HuH-7 (cell line): ENCODE results near the gene MARK1.

Source experiments
- DNase-seq: peaks from one replicate; pipeline ENCODE4 v3.0.0; 2011; ENCODE audit warnings: low spot score

The MARK1 gene

GRCh38 chr1:220690140-220691052 is 162.5 kb downstream of the MARK1 start, which contains the start of gene C1orf115:
C1orf115 (plus strand) TSS chr1:220690363; CDS start chr1:220690403, 40 bp downstream.
- DNase-seq: peak; percentile 94

DNA sequence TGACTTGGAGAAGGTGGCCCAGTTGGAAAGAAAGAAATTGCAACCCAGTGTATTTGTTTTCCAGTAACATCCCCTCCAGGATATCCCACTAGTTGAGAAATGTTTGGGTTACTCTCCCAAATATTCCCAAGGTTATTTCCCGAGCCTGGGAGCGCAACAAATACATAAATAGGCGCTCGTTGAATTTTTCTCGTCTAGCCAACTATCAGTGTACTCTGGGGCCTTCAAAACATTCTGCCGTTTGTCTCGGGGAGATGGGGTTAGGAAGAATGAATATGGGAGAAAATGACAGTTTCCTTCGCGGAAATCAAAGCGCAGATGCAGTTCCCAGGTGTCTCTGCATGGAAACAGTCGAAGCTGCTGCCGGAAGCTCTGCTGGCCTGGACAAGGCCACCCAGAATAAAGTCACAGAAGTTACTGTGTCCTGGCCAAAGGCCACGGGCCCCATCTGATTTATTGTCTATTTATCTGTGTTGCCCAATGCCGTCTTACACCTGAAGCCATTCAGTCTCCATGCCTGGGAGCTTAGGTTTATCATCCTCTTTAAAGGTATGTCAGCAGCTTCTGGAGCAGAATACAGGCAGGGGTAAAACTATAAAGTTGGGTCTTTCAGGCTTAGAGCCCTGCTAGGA is 163.2 kb downstream of the MARK1 start:
- peak; percentile 80 for DNase-seq

- DNase-seq: no peak
These were observed 164.7 kb downstream of the MARK1 start for GRCh38 chr1:220692436-220693228.

DNA sequence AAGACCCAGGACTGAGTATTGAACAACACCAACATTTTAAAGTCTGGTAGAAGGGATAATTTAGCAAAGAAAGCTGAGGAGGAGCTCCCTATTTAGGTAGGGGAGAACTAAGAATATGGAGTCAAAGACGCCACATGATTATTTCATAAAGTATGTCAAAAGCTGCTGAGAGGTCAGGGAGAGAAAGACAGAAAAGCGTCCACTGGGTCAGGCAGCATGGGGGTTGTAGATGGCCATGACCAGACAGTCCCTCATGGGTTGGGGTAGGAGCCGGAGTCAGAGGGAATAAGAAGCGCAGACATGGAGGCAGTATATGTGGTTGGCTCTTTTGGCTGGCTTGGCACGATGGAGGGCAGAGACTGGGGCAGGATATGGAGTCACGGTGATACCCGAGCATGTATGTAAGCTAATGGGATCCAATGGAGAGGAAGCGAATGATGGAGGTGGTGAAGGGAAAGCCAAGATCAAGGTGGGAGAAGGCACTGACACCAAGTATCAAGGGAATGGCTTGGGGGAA is 167.0 kb downstream of the MARK1 start:
- DNase-seq: no peak

GRCh38 chr1:220695426-220695825 is 167.5 kb downstream of the MARK1 start:
- no peak for DNase-seq

DNA sequence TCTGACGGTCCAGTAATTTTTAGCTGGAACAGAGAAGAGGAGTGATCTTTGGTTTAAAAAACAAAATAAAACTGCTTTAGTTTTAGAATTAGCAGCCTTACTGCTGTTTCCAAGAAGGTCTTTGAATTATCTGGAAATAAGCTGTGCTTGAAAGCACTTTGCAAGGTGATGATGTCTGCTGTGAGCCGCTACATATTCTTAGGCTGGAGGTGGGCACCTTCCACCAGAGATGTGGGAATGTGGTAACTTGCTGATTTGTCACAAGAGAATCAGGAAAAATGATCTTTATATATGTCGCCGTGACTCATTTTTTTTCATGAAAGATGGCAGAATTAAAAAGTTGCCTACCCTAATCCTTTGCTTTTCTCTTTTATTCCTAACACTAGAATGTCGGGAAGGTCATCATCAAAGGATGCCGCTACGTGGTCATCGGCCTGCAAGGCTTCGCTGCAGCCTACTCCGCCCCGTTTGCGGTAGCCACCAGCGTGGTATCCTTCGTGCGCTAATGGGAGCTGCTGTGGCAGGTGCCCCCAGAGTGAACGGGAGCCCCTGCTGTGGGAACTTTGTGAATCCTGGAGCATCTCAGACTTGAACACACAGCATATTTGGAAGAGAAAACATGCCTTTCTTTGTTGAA is 168.4 kb downstream of the MARK1 start:
- DNase-seq: no peak

DNA sequence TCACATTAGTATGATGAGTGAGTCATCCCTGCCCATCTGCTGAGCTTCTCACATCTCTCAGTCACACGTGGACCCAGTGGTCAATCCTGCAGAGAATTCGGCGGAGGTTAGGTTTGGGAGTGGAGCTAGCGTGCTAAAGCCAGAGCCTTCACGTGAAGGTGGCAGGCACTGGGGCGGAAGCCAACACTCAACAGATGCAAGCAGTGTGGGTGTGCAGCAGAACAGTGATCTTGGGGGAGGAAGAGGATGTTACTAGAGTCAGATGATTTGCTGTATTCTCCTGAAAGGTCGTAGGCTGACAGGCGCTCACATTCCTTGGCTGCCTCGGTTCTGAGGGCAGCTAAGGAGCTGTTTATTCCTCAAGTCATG is 168.9 kb downstream of the MARK1 start:
- DNase-seq: no peak

GRCh38 chr1:220697326-220697725 is 169.4 kb downstream of the MARK1 start:
- DNase-seq: no peak

- DNase-seq: peak; percentile 77
These were observed 170.7 kb downstream of the MARK1 start for GRCh38 chr1:220698607-220699016.

DNA sequence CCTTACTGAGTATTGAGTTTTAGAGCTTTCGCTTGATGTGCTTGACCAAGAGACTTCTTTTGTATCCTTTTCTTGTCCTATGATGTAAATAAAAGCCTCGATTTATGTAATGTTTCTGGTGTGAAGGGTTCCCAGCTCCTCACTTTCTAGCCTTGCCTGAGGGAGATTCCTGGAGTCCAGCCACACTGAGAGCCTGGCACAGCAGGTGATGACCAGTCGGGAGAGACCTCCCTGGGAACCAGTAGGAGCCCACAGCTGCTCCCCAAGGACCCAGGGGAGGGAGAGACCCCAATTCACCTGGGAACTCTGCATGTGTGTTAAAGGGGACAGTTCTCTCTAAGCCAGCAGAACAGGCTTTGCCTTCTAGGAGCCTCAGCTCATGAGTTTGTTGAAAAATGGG is 171.1 kb downstream of the MARK1 start:
- no peak for DNase-seq

GRCh38 chr1:220700556-220701179 is 172.7 kb downstream of the MARK1 start:
- DNase-seq: no peak

DNA sequence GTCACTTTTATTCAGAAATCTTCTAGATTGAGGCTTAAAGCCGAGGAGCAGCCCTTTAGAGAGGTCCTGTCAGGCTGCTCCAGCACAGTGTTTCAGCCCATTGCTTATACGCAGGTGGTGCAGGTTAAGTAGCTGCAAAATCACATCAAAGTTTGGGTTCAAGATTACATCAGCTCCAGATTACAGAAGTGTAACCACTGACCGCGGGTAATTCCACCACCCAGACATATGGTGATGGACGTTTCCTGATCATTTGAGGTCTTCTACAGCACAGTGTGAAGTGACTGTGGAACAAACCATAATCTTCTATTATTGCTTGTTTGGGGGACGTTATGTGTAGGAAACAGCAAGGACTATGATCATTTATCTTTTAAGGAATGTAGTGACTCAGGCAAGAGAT is 174.0 kb downstream of the MARK1 start:
- DNase-seq: no peak

GRCh38 chr1:220702733-220703270 is 174.9 kb downstream of the MARK1 start:
- DNase-seq: no peak

DNA sequence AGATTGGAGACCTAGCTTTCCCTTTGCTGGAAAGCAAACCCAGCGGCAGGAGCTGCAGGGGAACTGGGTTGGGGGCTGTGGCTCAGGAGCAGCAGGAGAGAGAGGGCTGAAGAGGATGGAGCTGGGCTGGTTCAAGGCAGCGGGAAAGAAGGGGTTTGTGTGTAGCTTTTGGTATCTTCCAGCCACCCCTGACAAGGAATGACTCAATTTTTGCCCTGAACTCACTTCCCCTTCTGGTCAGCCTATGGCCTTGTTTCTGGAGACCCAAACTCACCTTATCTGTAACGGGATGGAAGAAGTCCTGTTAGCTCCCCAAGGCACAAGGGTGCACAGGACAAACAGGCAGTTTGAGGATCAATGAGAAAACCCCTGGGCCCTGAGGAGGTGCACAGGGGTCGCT is 175.4 kb downstream of the MARK1 start:
- no peak for DNase-seq

DNA sequence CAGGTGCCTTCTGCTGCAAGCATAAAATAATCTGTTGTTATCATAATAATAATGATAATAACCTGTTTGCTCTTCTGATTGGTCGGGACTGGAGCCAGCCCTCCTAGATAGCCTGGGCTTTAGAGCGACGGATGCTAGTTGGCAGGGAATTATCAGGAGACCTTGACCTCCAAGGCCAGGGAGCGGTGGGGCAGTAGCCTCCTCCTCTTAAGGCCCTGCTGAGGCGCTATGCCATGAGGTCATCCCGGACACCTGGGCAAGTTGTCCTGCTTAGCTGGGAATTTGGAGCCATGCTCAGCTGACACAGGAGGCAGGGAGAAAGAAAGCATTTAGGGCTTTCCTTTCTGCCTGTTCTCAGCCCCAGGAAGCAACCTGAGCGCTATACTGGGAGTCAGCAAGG is 177.8 kb downstream of the MARK1 start:
- DNase-seq: no peak

DNA sequence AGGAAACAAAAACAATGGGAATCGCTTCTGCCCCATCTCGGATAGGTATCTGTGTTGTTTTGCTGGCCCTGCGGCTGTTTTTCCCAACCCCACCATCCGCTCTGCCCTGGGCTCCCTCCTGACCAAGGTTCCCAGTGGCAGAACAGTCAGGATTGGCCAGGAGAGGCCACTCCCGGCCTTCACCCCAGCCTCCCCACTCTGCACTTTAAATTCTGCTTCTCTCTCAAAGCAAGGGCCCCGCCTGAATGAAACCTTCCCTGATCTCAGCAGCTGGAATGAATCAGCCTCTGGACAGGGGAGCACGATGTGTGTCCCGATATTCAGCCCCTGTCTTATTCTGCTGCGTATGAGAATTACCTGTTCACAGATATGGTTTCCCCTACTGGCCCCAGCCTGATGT is 178.5 kb downstream of the MARK1 start:
- no peak for DNase-seq

DNA sequence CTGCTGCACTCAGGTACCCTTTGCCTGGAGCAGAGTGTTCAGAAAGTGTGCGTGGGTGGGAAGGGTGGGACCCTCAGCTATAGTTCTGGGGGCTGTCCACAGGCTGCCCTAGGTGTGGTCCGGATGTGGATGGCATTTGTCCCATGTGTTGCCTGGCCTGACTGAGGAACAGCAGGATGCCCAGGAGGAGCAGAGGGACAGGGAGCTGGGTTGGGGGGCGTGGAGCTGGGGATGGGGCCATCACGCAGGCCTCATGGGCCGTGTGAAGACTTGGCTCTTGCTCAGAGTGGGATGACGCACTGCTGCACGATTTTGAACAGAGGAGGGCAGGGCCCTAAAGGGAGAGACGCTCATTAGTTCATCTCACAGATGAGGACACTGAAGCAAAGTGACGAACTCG is 179.2 kb downstream of the MARK1 start:
- no peak for DNase-seq

GRCh38 chr1:220708244-220708643 is 180.3 kb downstream of the MARK1 start:
- DNase-seq: no peak

DNA sequence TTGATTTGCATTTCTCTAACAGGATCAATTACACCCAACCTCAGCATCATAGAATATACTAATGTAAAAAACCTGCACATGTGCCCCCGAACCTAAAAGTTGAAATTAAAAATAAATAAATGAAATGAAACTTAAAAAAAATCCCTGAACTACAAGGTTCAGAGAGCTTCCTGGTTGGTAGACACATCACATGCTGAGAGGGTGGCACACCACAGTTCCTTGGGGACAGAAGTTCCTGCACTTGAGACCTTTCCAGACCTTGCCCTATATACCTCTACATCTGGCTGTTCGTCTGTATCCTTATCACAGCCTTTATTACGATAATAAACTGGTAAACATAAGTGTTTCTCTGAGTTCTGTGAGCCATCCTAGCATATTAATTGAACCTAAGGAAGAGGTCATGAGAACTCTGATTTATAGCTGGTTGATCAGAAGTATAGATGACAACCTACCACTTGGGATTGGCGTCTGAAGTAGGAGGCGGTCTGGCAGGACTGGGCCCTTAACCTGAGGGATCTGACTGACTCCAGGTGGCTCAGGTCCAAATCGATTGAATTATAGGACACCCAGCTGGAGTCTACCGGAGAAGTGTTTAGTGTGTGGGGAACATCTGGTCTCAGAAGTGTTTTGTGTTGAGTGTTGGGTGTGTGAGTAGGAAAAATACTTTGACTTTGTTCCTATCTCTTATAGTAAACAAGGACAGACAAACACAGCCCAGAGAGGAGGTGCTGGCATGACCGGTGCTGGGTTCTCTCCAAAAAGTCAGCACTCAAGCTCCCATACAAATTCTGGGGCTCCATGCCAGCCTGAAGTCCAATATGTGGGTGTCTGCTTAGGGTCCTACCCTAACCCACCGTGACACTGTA is 181.2 kb downstream of the MARK1 start:
- DNase-seq: no peak

DNA sequence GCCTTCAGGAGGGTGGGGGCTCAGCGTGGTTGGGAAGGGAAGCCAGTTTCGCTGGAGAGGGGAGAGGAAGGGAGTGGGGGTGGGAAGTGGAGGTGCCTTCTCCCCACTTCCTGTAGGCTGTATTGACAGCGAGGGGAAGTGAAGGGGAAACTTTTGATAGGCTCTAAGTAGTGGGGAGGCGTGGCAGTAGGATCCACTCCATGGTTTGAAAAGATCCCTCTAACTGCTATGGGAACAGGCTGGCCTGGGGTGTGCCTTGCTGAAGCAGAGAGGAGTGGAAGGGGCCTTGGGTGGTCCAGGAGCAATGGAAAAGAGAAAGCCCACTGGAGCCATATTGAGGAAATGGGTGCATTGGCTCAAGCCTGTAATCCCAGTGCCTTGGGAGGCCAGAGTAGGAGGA is 182.4 kb downstream of the MARK1 start:
- no peak for DNase-seq
